Embryonic facial prominence (tissue), 1 donor: ENCODE data around the gene TTC21A.

Experiments used
- DNase-seq: peaks from one replicate; pipeline ENCODE4 v3.0.0-alpha.2; 2016; ENCODE audit errors: extremely low spot score

Gene TTC21A

GRCh38 chr3:39097716-39098472 lies 9.6 kb upstream of the TTC21A start:
- no peak for DNase-seq

DNA sequence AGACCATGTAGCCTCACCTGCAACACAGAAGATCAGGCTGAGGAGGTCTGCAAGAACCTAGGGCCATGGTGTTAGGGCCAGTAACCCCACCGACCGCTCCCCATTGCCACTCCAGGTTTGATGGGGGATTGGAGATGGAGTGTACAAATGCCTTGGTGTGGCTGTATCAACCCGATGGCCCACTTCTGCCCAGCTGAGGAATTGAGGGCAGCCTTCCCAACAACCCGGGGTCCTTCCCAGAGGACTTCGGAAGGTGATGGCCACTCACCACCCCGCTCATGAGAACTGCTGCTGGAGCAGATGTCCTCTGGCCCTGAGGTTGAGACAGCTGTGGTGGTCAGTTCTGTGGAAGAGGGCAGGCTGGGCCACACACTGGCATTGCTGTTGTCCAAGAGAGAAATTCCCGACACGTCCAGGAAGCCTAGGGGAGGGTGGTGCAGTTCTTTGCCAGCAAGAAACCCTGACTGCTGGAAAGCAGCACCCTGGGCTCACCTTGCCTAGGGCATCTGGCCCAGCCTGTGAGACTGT lies 8.9 kb upstream of the TTC21A start:
- DNase-seq: no peak

DNA sequence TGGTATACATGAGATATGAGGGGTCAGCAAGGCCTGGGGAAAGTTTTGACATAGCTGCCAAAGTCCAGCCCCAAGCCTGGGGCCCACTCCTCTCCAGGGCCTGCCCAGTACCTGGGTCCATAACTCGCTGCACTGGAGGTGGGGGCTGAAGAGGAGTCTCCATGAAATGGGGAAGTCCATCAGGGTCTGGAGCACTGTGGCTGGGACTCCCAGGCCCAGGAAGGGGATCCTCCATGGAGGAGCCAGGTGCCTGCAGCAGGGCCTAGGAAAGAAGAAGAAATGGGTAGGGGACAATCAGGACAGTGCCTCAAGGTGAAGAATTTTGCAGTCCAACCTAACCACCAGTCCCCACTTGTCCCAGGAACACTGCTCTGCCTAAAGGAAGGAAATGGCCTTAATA lies 8.2 kb upstream of the TTC21A start:
- no peak for DNase-seq

GRCh38 chr3:39099738-39100499 lies 7.6 kb upstream of the TTC21A start:
- no peak for DNase-seq

GRCh38 chr3:39100500-39100886 lies 7.0 kb upstream of the TTC21A start:
- no peak for DNase-seq

GRCh38 chr3:39101022-39101689 lies 6.3 kb upstream of the TTC21A start:
- no peak for DNase-seq

DNA sequence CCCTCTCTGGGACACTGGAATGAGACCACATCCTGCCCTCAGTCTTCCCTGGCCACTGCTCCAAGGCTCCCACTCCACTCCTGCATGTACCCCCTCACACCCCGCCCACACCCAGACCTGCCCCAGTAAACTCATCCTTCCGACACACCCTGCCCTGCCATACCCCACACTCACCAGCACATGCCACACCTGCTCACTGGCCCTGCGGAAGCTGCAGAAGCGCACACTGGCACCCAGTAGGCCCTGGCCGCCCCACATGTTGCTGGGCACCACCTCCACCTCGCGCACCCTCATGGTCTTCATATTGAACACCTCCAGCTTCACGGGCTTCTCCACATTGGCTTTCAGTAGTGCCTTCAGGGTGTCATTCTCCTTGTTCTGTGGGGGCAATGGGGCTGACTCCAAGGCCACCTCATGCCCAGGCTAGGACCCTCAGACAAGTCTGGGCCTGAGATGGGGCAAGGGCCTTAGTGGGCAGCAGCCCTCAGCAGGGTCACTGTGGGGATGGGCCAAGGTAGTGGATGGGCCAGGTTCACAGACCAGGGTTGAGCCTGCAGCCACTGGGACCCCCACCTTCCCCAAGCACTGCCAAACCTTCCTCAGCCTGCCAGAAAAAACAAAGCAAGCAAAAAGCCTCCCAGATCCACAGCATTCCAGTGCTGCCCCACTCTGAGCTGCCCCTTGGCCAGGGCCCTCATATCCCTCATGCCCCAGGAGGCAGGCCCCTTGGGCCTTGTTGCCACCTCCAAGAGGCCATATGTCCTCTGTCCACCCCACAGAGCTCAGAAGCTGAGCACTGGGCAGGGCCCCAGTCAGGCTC lies 4.8 kb upstream of the TTC21A start:
- no peak for DNase-seq

- no peak for DNase-seq
Observed at GRCh38 chr3:39103324-39103693, 4.2 kb upstream of the TTC21A start.

DNA sequence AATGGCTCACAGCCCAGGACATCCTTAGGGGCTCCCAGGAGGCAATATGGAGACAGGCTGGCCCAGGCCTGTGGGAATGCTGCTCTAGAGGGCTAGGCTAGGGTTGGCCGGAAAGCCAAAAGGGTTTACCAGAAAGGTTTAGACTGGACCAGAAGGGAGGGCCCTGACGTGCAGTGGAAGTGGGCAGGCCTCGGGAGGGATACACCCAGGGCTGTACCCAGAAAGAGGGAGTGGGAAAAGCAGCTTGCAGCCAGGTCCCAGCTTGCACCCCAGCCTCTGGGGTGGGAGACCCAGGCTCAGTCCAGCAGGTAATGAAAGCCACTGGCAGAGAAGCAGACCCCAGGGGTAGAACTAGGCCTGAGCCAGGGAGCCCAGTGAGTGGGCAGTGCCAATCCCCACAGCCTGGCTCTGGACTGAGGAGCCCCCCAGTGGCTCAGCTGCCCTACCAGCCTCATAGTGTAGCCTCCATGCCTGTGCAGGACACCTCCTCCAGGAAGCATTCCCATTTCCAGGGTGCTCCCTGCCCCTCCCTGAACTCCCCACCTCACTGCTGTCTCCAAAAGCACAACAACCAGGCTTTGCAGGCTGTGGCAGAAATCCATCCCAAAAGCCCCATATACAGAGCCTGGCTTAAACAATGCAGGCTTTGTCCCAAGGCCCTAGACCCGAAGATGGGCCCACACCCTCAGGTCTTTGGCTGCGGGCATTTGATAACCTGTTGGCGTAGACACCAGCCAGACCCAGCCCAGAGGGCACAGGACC lies 3.5 kb upstream of the TTC21A start:
- no peak for DNase-seq

- no peak for DNase-seq
Observed at GRCh38 chr3:39104961-39105686, 2.4 kb upstream of the TTC21A start.

GRCh38 chr3:39105687-39106063 lies 1.8 kb upstream of the TTC21A start:
- no peak for DNase-seq

DNA sequence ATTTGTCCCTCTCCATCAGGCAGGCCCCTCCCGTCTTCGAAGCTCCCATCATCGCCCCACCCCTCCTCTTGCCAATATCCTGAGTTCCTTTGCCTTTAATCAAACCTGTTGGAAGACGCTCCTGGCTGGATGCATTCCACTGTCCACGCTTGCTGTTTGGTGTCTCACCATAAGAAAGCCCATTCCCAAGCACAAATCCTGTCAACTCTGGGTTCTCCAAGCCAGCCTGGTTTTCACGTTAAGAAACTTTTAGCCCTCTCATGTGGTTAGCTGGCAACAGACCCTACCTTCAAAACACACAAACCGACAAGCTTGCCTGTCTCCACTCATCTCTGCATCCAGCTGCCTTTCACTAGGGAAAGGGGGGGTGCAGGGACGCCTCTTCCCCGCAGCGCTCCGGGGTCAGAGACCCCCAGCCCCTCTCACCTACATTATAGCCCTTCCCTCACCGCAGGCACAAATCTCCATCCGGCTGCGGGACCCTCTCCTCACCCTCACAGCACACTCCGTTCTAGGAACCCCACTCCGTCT lies 1.1 kb upstream of the TTC21A start:
- no peak for DNase-seq

GRCh38 chr3:39106851-39107387 lies 561 bp upstream of the TTC21A start:
- DNase-seq: no peak

DNA sequence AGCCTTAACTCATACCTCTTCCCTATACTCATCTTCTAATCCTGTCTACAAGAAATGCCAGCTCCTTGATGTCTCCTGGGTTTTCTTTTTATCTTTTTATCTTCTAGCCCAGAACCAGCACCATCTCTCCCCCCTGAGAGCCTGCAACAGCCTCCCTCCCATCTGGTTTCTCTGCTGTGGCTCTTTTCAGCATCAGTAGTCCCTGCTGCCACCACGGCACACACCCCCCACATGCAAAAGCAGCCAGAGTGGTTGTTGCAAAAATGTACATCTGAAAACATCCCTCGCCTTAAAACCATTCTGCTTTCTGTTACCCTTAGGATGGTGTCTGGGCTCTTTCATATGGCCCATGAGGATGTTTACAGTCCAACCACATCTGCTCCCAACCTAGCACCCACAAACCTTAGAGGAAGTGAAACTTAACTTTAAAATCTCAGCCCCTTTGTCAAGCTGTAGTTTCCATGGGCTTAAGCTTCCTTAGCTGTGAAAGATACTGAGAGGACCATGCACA lies 775 bp downstream of the TTC21A start:
- no peak for DNase-seq

- no peak for DNase-seq
Observed at GRCh38 chr3:39109086-39109485, 1.6 kb downstream of the TTC21A start.

DNA sequence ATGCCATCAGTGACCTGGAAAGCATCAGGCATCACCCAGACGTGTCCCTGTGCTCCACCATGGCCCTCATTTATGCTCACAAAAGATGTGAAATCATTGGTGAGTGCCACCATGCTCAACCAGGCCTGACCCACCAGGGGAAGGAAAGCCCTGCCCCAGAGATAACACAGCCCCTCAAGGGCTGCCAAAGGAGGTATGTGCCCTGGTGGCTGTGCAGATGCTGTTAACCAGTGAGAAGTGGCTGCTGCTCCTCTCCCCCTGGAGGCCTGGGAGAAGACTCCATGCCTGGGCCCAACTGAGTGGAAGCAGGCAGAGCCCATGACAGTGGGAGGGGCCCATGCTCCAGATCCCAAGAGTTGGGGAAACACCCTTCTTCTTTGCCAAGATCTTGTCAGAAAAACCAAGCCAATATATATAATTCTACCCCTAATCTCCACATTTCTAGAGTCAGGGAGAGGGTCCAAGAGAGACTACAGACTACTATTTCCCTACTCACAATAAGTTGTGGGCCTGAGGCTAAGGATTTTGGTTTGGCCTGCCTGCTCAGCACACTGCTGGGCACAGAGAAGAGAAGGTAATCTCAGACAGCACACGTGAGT lies 2.7 kb downstream of the TTC21A start:
- DNase-seq: no peak

GRCh38 chr3:39112113-39112512 lies 4.6 kb downstream of the TTC21A start:
- DNase-seq: no peak

- no peak for DNase-seq
Observed at GRCh38 chr3:39112535-39112934, 5.1 kb downstream of the TTC21A start.

- no peak for DNase-seq
Observed at GRCh38 chr3:39113291-39113690, 5.8 kb downstream of the TTC21A start.
